BE2C (cell line): ENCODE results near the gene RPS27A.
"Not testable (repeated sequence)": the region's sequence is repeated elsewhere in the genome, so short reads cannot be mapped to it uniquely, and the experiment has no call there.

Experiments
- DNase-seq: peaks from one replicate; pipeline ENCODE4 v3.0.0-alpha.2; 2020
- H3K27me3 ChIP-seq: fragments of 250-450 bp; sonication (Bioruptor Pico); 2 replicates; pipeline ENCODE4 v1.5.1; 2020; ENCODE audit warnings: mild to moderate bottlenecking
- H3K36me3 ChIP-seq: fragments of 250-450 bp; sonication (Bioruptor Pico); 2 replicates; pipeline ENCODE4 v1.5.1; 2020; ENCODE audit warnings: mild to moderate bottlenecking
- H3K4me1 ChIP-seq: fragments of 250-450 bp; sonication (Bioruptor Pico); 2 replicates; pipeline ENCODE4 v1.5.1; 2020
- H3K4me3 ChIP-seq: 2 replicates; pipeline ENCODE4 v1.5.1; 2011; ENCODE audit warnings: low read depth, low read length
- H3K9me3 ChIP-seq: fragments of 250-450 bp; sonication (Bioruptor Pico); 2 replicates; pipeline ENCODE4 v1.5.1; 2020
- TF ChIP-seq, protein P1 (sequence below): IDR thresholded peaks from 2 replicates; pipeline ENCODE4 v1.5.1; 2012; ENCODE audit warnings: mild to moderate bottlenecking, low read depth, low read length

Gene RPS27A

GRCh38 chr2:55213822-55214221 lies 18.7 kb upstream of the RPS27A start:
- TF ChIP-seq, protein P1, sequence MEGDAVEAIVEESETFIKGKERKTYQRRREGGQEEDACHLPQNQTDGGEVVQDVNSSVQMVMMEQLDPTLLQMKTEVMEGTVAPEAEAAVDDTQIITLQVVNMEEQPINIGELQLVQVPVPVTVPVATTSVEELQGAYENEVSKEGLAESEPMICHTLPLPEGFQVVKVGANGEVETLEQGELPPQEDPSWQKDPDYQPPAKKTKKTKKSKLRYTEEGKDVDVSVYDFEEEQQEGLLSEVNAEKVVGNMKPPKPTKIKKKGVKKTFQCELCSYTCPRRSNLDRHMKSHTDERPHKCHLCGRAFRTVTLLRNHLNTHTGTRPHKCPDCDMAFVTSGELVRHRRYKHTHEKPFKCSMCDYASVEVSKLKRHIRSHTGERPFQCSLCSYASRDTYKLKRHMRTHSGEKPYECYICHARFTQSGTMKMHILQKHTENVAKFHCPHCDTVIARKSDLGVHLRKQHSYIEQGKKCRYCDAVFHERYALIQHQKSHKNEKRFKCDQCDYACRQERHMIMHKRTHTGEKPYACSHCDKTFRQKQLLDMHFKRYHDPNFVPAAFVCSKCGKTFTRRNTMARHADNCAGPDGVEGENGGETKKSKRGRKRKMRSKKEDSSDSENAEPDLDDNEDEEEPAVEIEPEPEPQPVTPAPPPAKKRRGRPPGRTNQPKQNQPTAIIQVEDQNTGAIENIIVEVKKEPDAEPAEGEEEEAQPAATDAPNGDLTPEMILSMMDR: no peak
- Histone ChIP-seq H3K4me3 (no peak overlapping the region), H3K9me3 (no peaks in the 10 kb centered on the region), H3K27me3 (no peaks in the 10 kb centered on the region), H3K36me3 (no peaks in the 10 kb centered on the region), H3K4me1 (no peaks in the 10 kb centered on the region)
- no peak for DNase-seq

- DNase-seq: no peak
- no peaks in the 10 kb centered on the region for H3K27me3 ChIP-seq
- no peak overlapping the region for H3K4me3 ChIP-seq
- H3K36me3 ChIP-seq: no peaks in the 10 kb centered on the region
- TF ChIP-seq, protein P1: no peak
- no peaks in the 10 kb centered on the region for H3K9me3 ChIP-seq
- no peaks in the 10 kb centered on the region for H3K4me1 ChIP-seq
Observed at GRCh38 chr2:55223958-55224760, 8.3 kb upstream of the RPS27A start.

- TF ChIP-seq, protein P1: no peak
- no peaks in the 10 kb centered on the region for H3K27me3 ChIP-seq
- H3K9me3 ChIP-seq: no peaks in the 10 kb centered on the region
- DNase-seq: peak; percentile 53
- no peaks in the 10 kb centered on the region for H3K4me1 ChIP-seq
- no peak overlapping the region for H3K4me3 ChIP-seq
- no peaks in the 10 kb centered on the region for H3K36me3 ChIP-seq
Observed at GRCh38 chr2:55224761-55225261, 7.7 kb upstream of the RPS27A start.

GRCh38 chr2:55225481-55226020 lies 6.9 kb upstream of the RPS27A start:
- no peaks in the 10 kb centered on the region for H3K9me3 ChIP-seq
- H3K27me3 ChIP-seq: no peaks in the 10 kb centered on the region
- TF ChIP-seq, protein P1: no peak
- no peaks in the 10 kb centered on the region for H3K4me1 ChIP-seq
- DNase-seq: no peak
- no peaks in the 10 kb centered on the region for H3K36me3 ChIP-seq
- no peak overlapping the region for H3K4me3 ChIP-seq

- H3K36me3 ChIP-seq, H3K4me3 ChIP-seq, H3K9me3 ChIP-seq, H3K4me1 ChIP-seq, DNase-seq, H3K27me3 ChIP-seq: not testable (repeated sequence)
Observed at GRCh38 chr2:55227437-55228225, 4.9 kb upstream of the RPS27A start.

DNA sequence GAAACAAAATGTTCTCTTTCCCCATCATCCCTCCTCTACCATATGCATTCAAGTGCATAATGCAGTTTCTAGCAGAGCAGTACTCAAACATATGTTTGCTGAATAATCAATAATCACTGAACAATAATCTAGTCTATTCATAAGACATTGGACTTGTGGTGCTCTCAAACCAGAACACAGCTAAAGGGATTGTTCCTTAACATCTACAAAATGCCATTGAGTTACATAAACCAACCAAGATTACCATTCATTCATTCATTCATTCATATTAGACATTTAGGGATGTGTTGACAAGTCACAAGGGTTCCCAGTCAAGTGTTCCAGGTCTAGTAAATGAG lies 4.3 kb upstream of the RPS27A start:
- no peak for DNase-seq
- TF ChIP-seq, protein P1: no peak
- Histone ChIP-seq H3K27me3 (no peaks in the 10 kb centered on the region), H3K4me3 (no peak overlapping the region), H3K36me3 (peaks cover 2% of the 10 kb centered on the region), H3K4me1 (no peaks in the 10 kb centered on the region), H3K9me3 (no peaks in the 10 kb centered on the region)
